ENCODE results near the gene RAD9A. TPM values are rescaled to one million over a fixed set of nuclear protein-coding genes. Genes with fewer than 3 reads are reported as not detected.

The RAD9A gene
- total and polyA plus RNA-seq, 2 of the 4 experiments (the other 2 are of a cell fraction), result 2.0 to 10.3 TPM

- ChIA-PET CTCF (interaction anchor here (0.7 to 2.3 kb wide), 6 partner anchors 11 to 25 kb away, joined by 3 to 15 read pairs (median 8); partner anchors contain the start of gene POLD4), POLR2A (ENCODE audit: unreplicated experiment) (no interaction called here)
- in situ Hi-C loops (cut with MboI; ENCODE audit: low sequenced_read_pairs), result no loop called here
- H3K9me3 ChIP-seq (ENCODE audit: control insufficient read depth, insufficient read depth, low read length), result no peaks in the 10 kb centered on the region
- H3K18ac ChIP-seq (ENCODE audit: low read depth, low read length), result peak overlapping the region; percentile 28
- peak overlapping the region; percentile 36; the same call in 1 of the 3 replicates for H2BK15ac ChIP-seq (ENCODE audit: low read depth, low read length)
- WGBS, 2 experiments (ENCODE audit: extremely low coverage in 2 of 2, insufficient read length in 1 of 2), result 23% methylated on average over 5 of the region's 8 CpGs; no CpG with 5 or more reads in 1 of the 2 experiments
- H2BK5ac ChIP-seq (ENCODE audit: low read depth, low read length, poor library complexity, severe bottlenecking), result peak overlapping the region; percentile 63
- peaks cover 38% of the 10 kb centered on the region for H3K9me1 ChIP-seq (ENCODE audit: insufficient read depth, low read length)
- H3K4me2 ChIP-seq (ENCODE audit: low read depth, low read length), result peak overlapping the region; percentile 71
- H2AFZ ChIP-seq (replicated peaks; ENCODE audit: low read length, poor library complexity), result peak overlapping the region; percentile 60
- H3K23ac ChIP-seq (ENCODE audit: low read depth, low read length), result peak overlapping the region; percentile 99
- intact Hi-C loops (cut with micrococcal nuclease), result loop anchor here (2.0 kb wide), 1 partner anchor 15 kb away; no protein-coding TSS in a partner anchor
- peak overlapping the region; percentile 57; the same call in 1 of the 2 replicates for H2BK20ac ChIP-seq (ENCODE audit: low read depth, low read length)
- H2AK9ac ChIP-seq (replicated peaks; ENCODE audit: low read depth, low read length, poor library complexity), result peak overlapping the region; percentile 68
- peak overlapping the region; percentile 89 for H3K14ac ChIP-seq (replicated peaks; ENCODE audit: low read depth, low read length)
- H4K20me1 ChIP-seq (ENCODE audit: insufficient read depth, low read length), result peaks cover 52% of the 10 kb centered on the region
- H2BK120ac ChIP-seq (ENCODE audit: low read depth, low read length), result peak overlapping the region; percentile 83
- TF ChIP-seq, protein P1, sequence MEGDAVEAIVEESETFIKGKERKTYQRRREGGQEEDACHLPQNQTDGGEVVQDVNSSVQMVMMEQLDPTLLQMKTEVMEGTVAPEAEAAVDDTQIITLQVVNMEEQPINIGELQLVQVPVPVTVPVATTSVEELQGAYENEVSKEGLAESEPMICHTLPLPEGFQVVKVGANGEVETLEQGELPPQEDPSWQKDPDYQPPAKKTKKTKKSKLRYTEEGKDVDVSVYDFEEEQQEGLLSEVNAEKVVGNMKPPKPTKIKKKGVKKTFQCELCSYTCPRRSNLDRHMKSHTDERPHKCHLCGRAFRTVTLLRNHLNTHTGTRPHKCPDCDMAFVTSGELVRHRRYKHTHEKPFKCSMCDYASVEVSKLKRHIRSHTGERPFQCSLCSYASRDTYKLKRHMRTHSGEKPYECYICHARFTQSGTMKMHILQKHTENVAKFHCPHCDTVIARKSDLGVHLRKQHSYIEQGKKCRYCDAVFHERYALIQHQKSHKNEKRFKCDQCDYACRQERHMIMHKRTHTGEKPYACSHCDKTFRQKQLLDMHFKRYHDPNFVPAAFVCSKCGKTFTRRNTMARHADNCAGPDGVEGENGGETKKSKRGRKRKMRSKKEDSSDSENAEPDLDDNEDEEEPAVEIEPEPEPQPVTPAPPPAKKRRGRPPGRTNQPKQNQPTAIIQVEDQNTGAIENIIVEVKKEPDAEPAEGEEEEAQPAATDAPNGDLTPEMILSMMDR (conservative IDR thresholded peaks at IDR 0.05; ENCODE audit: low read depth, low read length), result peak; percentile 58
- TF ChIP-seq BHLHE40 (IDR thresholded peaks at IDR 0.05; ENCODE audit: low read depth, low read length) (no peak), CHD1 (IDR thresholded peaks at IDR 0.05; ENCODE audit: low read depth, low read length) (no peak; the same call in 1 of the 2 replicates), MXI1 (IDR thresholded peaks at IDR 0.05; ENCODE audit: borderline replicate concordance, low read depth, low read length) (0 out of 2 replicates have a peak, but pooled peaks have one; percentile 47), SMC3 (IDR thresholded peaks at IDR 0.05; ENCODE audit: low read depth, low read length) (peak; percentile 59), RAD21 (IDR thresholded peaks at IDR 0.05; ENCODE audit: low read length) (peak; percentile 51), MAZ (IDR thresholded peaks at IDR 0.05; ENCODE audit: borderline replicate concordance, low read depth, low read length) (peak; percentile 60; the same call in 1 of the 2 replicates)
- TF ChIP-seq, protein P2, sequence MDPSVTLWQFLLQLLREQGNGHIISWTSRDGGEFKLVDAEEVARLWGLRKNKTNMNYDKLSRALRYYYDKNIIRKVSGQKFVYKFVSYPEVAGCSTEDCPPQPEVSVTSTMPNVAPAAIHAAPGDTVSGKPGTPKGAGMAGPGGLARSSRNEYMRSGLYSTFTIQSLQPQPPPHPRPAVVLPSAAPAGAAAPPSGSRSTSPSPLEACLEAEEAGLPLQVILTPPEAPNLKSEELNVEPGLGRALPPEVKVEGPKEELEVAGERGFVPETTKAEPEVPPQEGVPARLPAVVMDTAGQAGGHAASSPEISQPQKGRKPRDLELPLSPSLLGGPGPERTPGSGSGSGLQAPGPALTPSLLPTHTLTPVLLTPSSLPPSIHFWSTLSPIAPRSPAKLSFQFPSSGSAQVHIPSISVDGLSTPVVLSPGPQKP (IDR thresholded peaks at IDR 0.05; ENCODE audit: borderline replicate concordance, low read depth, low read length), result no peak
- no peaks in the 10 kb centered on the region for H3K27me3 ChIP-seq (ENCODE audit: control insufficient read depth, insufficient read depth, low read length)
- peak overlapping the region; percentile 73 for H3K9ac ChIP-seq (ENCODE audit: low read depth, low read length)
- no peak for ATAC-seq (ENCODE audit: low read depth)
- H4K8ac ChIP-seq (ENCODE audit: low read depth in 2 of 2, low read length in 2 of 2), result peak overlapping the region; percentile 24 to 78; a peak in 3 of 4 replicates
- H4K91ac ChIP-seq (ENCODE audit: insufficient read depth, low read depth, low read length), result peak overlapping the region; percentile 88
- peak overlapping the region; percentile 98 for H2AK5ac ChIP-seq (ENCODE audit: low read depth, low read length)
- peaks cover 5 to 56% of the 10 kb centered on the region in 2 experiments; a peak in 3 of 4 replicates for H3K79me1 ChIP-seq (ENCODE audit: low read depth in 1 of 2, low read length in 2 of 2)
- dilution Hi-C loops (cut with HindIII; ENCODE audit: low sequenced_read_pairs, unreplicated experiment), result no loop called here
- peak overlapping the region; percentile 16 for H4K5ac ChIP-seq (ENCODE audit: low read depth, low read length)
- TSS peak; percentile 6 for BruUV-seq (replicated peaks)
- H3K27ac ChIP-seq (ENCODE audit: insufficient read depth, low read length), result peak overlapping the region; percentile 34
- peaks cover 3% of the 10 kb centered on the region; the same call in 1 of the 2 replicates for H3K36me3 ChIP-seq (ENCODE audit: control insufficient read depth, insufficient read depth, low read length)
- peak overlapping the region; percentile 92 for H3K4ac ChIP-seq (ENCODE audit: low read depth, low read length)
- peaks cover 58% of the 10 kb centered on the region for H3K4me1 ChIP-seq (ENCODE audit: control insufficient read depth, insufficient read depth, low read length)
- peak; percentile 52 for DNase-seq
- peak overlapping the region; percentile 33; the same call in 1 of the 2 replicates for H3K56ac ChIP-seq (ENCODE audit: extremely low read depth, insufficient read depth, low read length)
- peak overlapping the region; percentile 52 for H3K4me3 ChIP-seq (ENCODE audit: insufficient read depth, low read depth, low read length)
Observed at GRCh38 chr11:67371189-67371910, 20.4 kb upstream of the RAD9A start.
